ENCODE results near the gene ZNF622. TPM values are rescaled to one million over a fixed set of nuclear protein-coding genes. Genes with fewer than 3 reads are reported as not detected.

The ZNF622 gene
- total RNA-seq, 2 donors from 2014 or later, result 27.0 to 37.3 TPM

Other genes starting within 250 kb of the ZNF622 start
- 10 to 100 TPM in 1 of 2 donors, 1 to 10 TPM in 1; 8.4 to 13.5 TPM for gene RETREG1, start 151.2 kb upstream of the ZNF622 start, total RNA-seq